ENCODE measurements around the gene BDNF. TPM values are rescaled to one million over a fixed set of nuclear protein-coding genes. Genes with fewer than 3 reads are reported as not detected.
A peak's percentile ranks its signal among the peaks of the same experiment; 100 is the strongest.

BDNF gene
- total RNA-seq, 2 donors from 2014 or later: 0.33 TPM; not detected in 1

DNA sequence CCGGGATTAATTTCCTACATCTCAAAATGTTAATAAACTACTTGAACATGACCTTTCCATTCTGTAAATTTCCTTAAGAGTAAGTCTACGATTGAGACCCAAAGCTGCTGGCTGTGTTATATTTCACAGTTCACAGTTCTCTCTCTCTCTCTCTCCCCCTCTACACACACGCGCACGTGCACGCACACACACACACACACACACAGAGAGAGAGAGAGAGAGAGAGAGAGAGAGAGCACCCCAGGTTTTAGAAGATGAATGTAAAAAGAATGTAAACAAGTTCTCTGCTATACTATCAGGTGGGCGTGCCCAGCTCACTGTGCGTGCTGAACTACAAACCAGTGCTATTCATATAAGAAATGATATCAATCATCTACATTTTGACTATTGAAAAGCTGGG, 3.3 kb downstream of the BDNF start:
- Histone ChIP-seq H3K9me3 (ENCODE audit: control insufficient read depth, low read length) (no peaks in the 10 kb centered on the region), H3K4me3 (ENCODE audit: low read length) (no peak overlapping the region), H3K4me1 (ENCODE audit: control insufficient read depth, insufficient read depth, low read length) (no peaks in the 10 kb centered on the region), H3K27me3 (ENCODE audit: control insufficient read depth, insufficient read depth, low read length, poor library complexity, severe bottlenecking) (peaks cover 54% of the 10 kb centered on the region), H3K9ac (ENCODE audit: extremely low read depth, low read length, poor library complexity, severe bottlenecking) (no peak overlapping the region), H3K36me3 (ENCODE audit: control insufficient read depth, insufficient read depth, low read length) (no peaks in the 10 kb centered on the region), H3K27ac (ENCODE audit: low read depth, low read length) (no peak overlapping the region)
- peak overlapping the region; percentile 31 for H3K4me3 Mint-ChIP-seq
- H3K4me1 Mint-ChIP-seq: peaks cover 23% of the 10 kb centered on the region
- no peak overlapping the region for H3K27ac Mint-ChIP-seq
- TF ChIP-seq, protein P1, sequence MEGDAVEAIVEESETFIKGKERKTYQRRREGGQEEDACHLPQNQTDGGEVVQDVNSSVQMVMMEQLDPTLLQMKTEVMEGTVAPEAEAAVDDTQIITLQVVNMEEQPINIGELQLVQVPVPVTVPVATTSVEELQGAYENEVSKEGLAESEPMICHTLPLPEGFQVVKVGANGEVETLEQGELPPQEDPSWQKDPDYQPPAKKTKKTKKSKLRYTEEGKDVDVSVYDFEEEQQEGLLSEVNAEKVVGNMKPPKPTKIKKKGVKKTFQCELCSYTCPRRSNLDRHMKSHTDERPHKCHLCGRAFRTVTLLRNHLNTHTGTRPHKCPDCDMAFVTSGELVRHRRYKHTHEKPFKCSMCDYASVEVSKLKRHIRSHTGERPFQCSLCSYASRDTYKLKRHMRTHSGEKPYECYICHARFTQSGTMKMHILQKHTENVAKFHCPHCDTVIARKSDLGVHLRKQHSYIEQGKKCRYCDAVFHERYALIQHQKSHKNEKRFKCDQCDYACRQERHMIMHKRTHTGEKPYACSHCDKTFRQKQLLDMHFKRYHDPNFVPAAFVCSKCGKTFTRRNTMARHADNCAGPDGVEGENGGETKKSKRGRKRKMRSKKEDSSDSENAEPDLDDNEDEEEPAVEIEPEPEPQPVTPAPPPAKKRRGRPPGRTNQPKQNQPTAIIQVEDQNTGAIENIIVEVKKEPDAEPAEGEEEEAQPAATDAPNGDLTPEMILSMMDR (conservative IDR thresholded peaks at IDR 0.05): no peak
- peak; percentile 59 for DNase-seq
- H3K9me3 Mint-ChIP-seq: no peaks in the 10 kb centered on the region
- peaks cover 54% of the 10 kb centered on the region for H3K27me3 Mint-ChIP-seq (ENCODE audit: insufficient read depth)
- WGBS, 2 experiments (ENCODE audit: insufficient coverage in 1 of 2, insufficient read length in 1 of 2): 0 to 37% methylated on average over 1 to 4 of the region's 8 CpGs
- no peaks in the 10 kb centered on the region for H3K36me3 Mint-ChIP-seq (ENCODE audit: low read depth)

DNA sequence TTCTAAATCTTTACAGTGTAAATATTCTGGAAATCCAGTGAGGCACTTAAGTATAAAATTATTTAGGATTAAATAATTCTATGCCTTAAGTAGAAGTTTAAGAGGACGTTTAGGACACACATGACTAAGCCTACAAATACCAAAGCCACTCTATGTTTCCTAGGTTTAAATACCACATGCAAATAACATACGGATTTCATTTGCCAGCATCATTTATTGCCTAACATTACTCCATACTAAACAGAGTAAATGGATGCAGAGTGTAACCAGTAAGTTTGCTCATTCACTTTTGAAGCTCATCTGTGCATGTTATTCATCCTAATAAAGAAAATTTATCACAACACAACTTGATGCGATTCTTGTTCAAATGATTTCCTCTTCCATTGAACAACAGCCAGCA, 4.1 kb downstream of the BDNF start:
- WGBS, 2 experiments (ENCODE audit: insufficient coverage in 1 of 2, insufficient read length in 1 of 2): 32 to 35% methylated on average over 3 of the region's 3 CpGs
- no peak for DNase-seq
- Histone ChIP-seq H3K27me3 (ENCODE audit: control insufficient read depth, insufficient read depth, low read length, poor library complexity, severe bottlenecking) (peaks cover 46% of the 10 kb centered on the region), H3K4me3 (ENCODE audit: low read length) (no peak overlapping the region), H3K9ac (ENCODE audit: extremely low read depth, low read length, poor library complexity, severe bottlenecking) (no peak overlapping the region), H3K4me1 (ENCODE audit: control insufficient read depth, insufficient read depth, low read length) (no peaks in the 10 kb centered on the region), H3K27ac (ENCODE audit: low read depth, low read length) (no peak overlapping the region), H3K9me3 (ENCODE audit: control insufficient read depth, low read length) (no peaks in the 10 kb centered on the region), H3K36me3 (ENCODE audit: control insufficient read depth, insufficient read depth, low read length) (no peaks in the 10 kb centered on the region)
- H3K36me3 Mint-ChIP-seq (ENCODE audit: low read depth): no peaks in the 10 kb centered on the region
- peaks cover 15% of the 10 kb centered on the region for H3K4me1 Mint-ChIP-seq
- no peak overlapping the region for H3K4me3 Mint-ChIP-seq
- peaks cover 46% of the 10 kb centered on the region for H3K27me3 Mint-ChIP-seq (ENCODE audit: insufficient read depth)
- TF ChIP-seq, protein P1 (conservative IDR thresholded peaks at IDR 0.05): no peak
- H3K9me3 Mint-ChIP-seq: no peaks in the 10 kb centered on the region
- H3K27ac Mint-ChIP-seq: no peak overlapping the region

GRCh38 chr11:27694992-27695391, 5.3 kb downstream of the BDNF start:
- no peaks in the 10 kb centered on the region for H3K36me3 Mint-ChIP-seq (ENCODE audit: low read depth)
- Histone ChIP-seq H3K9ac (ENCODE audit: extremely low read depth, low read length, poor library complexity, severe bottlenecking) (no peak overlapping the region), H3K27me3 (ENCODE audit: control insufficient read depth, insufficient read depth, low read length, poor library complexity, severe bottlenecking) (peaks cover 37% of the 10 kb centered on the region), H3K27ac (ENCODE audit: low read depth, low read length) (no peak overlapping the region), H3K36me3 (ENCODE audit: control insufficient read depth, insufficient read depth, low read length) (no peaks in the 10 kb centered on the region), H3K4me1 (ENCODE audit: control insufficient read depth, insufficient read depth, low read length) (no peaks in the 10 kb centered on the region), H3K4me3 (ENCODE audit: low read length) (no peak overlapping the region), H3K9me3 (ENCODE audit: control insufficient read depth, low read length) (no peaks in the 10 kb centered on the region)
- H3K27ac Mint-ChIP-seq: no peak overlapping the region
- no peaks in the 10 kb centered on the region for H3K9me3 Mint-ChIP-seq
- H3K27me3 Mint-ChIP-seq (ENCODE audit: insufficient read depth): peaks cover 39% of the 10 kb centered on the region
- no peak overlapping the region for H3K4me3 Mint-ChIP-seq
- TF ChIP-seq, protein P1 (conservative IDR thresholded peaks at IDR 0.05): peak; percentile 62
- 21% methylated on average over 1 of the region's 3 CpGs; no CpG with 5 or more reads in 1 of the 2 experiments for WGBS, 2 experiments (ENCODE audit: insufficient coverage in 1 of 2, insufficient read length in 1 of 2)
- no peak for DNase-seq
- H3K4me1 Mint-ChIP-seq: peaks cover 10% of the 10 kb centered on the region
